ENCODE results near the gene DYRK1B.

Gene DYRK1B

GRCh38 chr19:39792999-39793546, 40.9 kb downstream of the DYRK1B start:
- H3K27me3 ChIP-seq (ENCODE audit: control insufficient read depth, insufficient read depth, low read length), result no peaks in the 10 kb centered on the region
- no peak overlapping the region for H3K9ac ChIP-seq (ENCODE audit: low read length)
- no peak overlapping the region for H3K4me3 ChIP-seq (ENCODE audit: low read length)
- no peaks in the 10 kb centered on the region for H3K9me3 ChIP-seq (ENCODE audit: control insufficient read depth, low read length)
- H3K4me1 ChIP-seq (ENCODE audit: control insufficient read depth, insufficient read depth, low read length), result no peaks in the 10 kb centered on the region
- no peaks in the 10 kb centered on the region for H3K36me3 ChIP-seq (ENCODE audit: control insufficient read depth, insufficient read depth, low read length)

GRCh38 chr19:39788244-39788643, 45.7 kb downstream of the DYRK1B start:
- no peak overlapping the region for H3K9ac ChIP-seq (ENCODE audit: low read length)
- H3K36me3 ChIP-seq (ENCODE audit: control insufficient read depth, insufficient read depth, low read length), result no peaks in the 10 kb centered on the region
- H3K9me3 ChIP-seq (ENCODE audit: control insufficient read depth, low read length), result no peaks in the 10 kb centered on the region
- H3K4me3 ChIP-seq (ENCODE audit: low read length), result no peak overlapping the region
- H3K4me1 ChIP-seq (ENCODE audit: control insufficient read depth, insufficient read depth, low read length), result no peaks in the 10 kb centered on the region
- peaks cover 4% of the 10 kb centered on the region for H3K27me3 ChIP-seq (ENCODE audit: control insufficient read depth, insufficient read depth, low read length)

GRCh38 chr19:39780894-39781293, 53.1 kb downstream of the DYRK1B start:
- no peaks in the 10 kb centered on the region for H3K36me3 ChIP-seq (ENCODE audit: control insufficient read depth, insufficient read depth, low read length)
- H3K9ac ChIP-seq (ENCODE audit: low read length), result no peak overlapping the region
- no peaks in the 10 kb centered on the region for H3K4me1 ChIP-seq (ENCODE audit: control insufficient read depth, insufficient read depth, low read length)
- peaks cover 4% of the 10 kb centered on the region for H3K27me3 ChIP-seq (ENCODE audit: control insufficient read depth, insufficient read depth, low read length)
- no peak overlapping the region for H3K4me3 ChIP-seq (ENCODE audit: low read length)
- no peaks in the 10 kb centered on the region for H3K9me3 ChIP-seq (ENCODE audit: control insufficient read depth, low read length)

GRCh38 chr19:39778763-39779162, 55.2 kb downstream of the DYRK1B start, which contains the start of gene LEUTX:
Gene LEUTX, plus strand, starts transcription at chr19:39778854. Its CDS starts 67 bp downstream, at chr19:39778921.
- H3K4me3 ChIP-seq (ENCODE audit: low read length), result no peak within 1 kb of the TSS
- no peaks in the 10 kb centered on the region for H3K27me3 ChIP-seq (ENCODE audit: control insufficient read depth, insufficient read depth, low read length)
- no peaks in the 10 kb centered on the region for H3K4me1 ChIP-seq (ENCODE audit: control insufficient read depth, insufficient read depth, low read length)
- H3K9ac ChIP-seq (ENCODE audit: low read length), result no peak within 1 kb of the TSS
- no peaks in the 10 kb centered on the region for H3K9me3 ChIP-seq (ENCODE audit: control insufficient read depth, low read length)
- no peaks in the 10 kb centered on the region for H3K36me3 ChIP-seq (ENCODE audit: control insufficient read depth, insufficient read depth, low read length)

Measured in mucosa of stomach (tissue), 1 donor.